ENCODE measurements around the gene ZMYM3.

Gene ZMYM3

GRCh38 chrX:71252221-71252620 lies 1.7 kb downstream of the ZMYM3 start:
- DNase-seq, result no peak

GRCh38 chrX:71251466-71251973 lies 2.4 kb downstream of the ZMYM3 start:
- no peak for DNase-seq

- DNase-seq, result no peak
These were observed 3.1 kb downstream of the ZMYM3 start for GRCh38 chrX:71250841-71251240.

GRCh38 chrX:71245159-71245558 lies 8.8 kb downstream of the ZMYM3 start:
- no peak for DNase-seq

GRCh38 chrX:71244359-71245128 lies 9.4 kb downstream of the ZMYM3 start:
- DNase-seq, result no peak

GRCh38 chrX:71241301-71241700 lies 12.6 kb downstream of the ZMYM3 start:
- no peak for DNase-seq

GRCh38 chrX:71239781-71240180 lies 14.2 kb downstream of the ZMYM3 start:
- DNase-seq, result no peak

GRCh38 chrX:71236836-71237235 lies 17.1 kb downstream of the ZMYM3 start:
- no peak for DNase-seq

- no peak for DNase-seq
These were observed 18.5 kb downstream of the ZMYM3 start for GRCh38 chrX:71235482-71235881.

GRCh38 chrX:71228063-71228642 lies 25.8 kb downstream of the ZMYM3 start:
- DNase-seq, result no peak

- DNase-seq, result no peak
These were observed 26.4 kb downstream of the ZMYM3 start for GRCh38 chrX:71227370-71228062.

GRCh38 chrX:71225676-71226075 lies 28.3 kb downstream of the ZMYM3 start:
- DNase-seq, result no peak

GRCh38 chrX:71225009-71225408 lies 28.9 kb downstream of the ZMYM3 start:
- no peak for DNase-seq

- DNase-seq, result no peak
These were observed 29.7 kb downstream of the ZMYM3 start for GRCh38 chrX:71224098-71224708.

- DNase-seq, result no peak
These were observed 31.0 kb downstream of the ZMYM3 start, which contains the start of gene GJB1 for GRCh38 chrX:71222929-71223328. TSS of gene GJB1 (plus strand) at chrX:71223224. CDS start at chrX:71223708, 484 bp downstream.

- DNase-seq, result no peak
These were observed 32.8 kb downstream of the ZMYM3 start for GRCh38 chrX:71221145-71221544.

GRCh38 chrX:71217298-71217697 lies 36.6 kb downstream of the ZMYM3 start:
- DNase-seq, result no peak

- peak; percentile 76 for DNase-seq
These were observed 37.5 kb downstream of the ZMYM3 start for GRCh38 chrX:71216485-71216884.

- DNase-seq, result no peak
These were observed 38.5 kb downstream of the ZMYM3 start for GRCh38 chrX:71215338-71215912.

- peak; percentile 7 for DNase-seq
These were observed 39.2 kb downstream of the ZMYM3 start for GRCh38 chrX:71214604-71215337.

GRCh38 chrX:71214152-71214551 lies 39.8 kb downstream of the ZMYM3 start:
- no peak for DNase-seq

GRCh38 chrX:71212536-71212935 lies 41.4 kb downstream of the ZMYM3 start:
- peak; percentile 20 for DNase-seq
